ENCODE measurements around the gene LRMDA. TPM values are rescaled to one million over a fixed set of nuclear protein-coding genes. Genes with fewer than 3 reads are reported as not detected.

LRMDA gene
- total RNA-seq, 1 experiment from 2014 or later: 4.8 TPM

- TF ChIP-seq REST (IDR thresholded peaks at IDR 0.05; ENCODE audit: low read depth) (no peak), ELF1 (IDR thresholded peaks at IDR 0.05; ENCODE audit: borderline replicate concordance, low read depth) (no peak), JUND (IDR thresholded peaks at IDR 0.05) (no peak), POLR2AphosphoS5 (IDR thresholded peaks at IDR 0.05; ENCODE audit: low read depth, low read length) (no peak), EZH2phosphoT487 (IDR thresholded peaks at IDR 0.05; ENCODE audit: borderline replicate concordance) (no peak), SP1 (IDR thresholded peaks at IDR 0.05; ENCODE audit: low read depth) (no peak)
Measured at GRCh38 chr10:75851580-75852345, 420.3 kb downstream of the LRMDA start (continued).

DNA sequence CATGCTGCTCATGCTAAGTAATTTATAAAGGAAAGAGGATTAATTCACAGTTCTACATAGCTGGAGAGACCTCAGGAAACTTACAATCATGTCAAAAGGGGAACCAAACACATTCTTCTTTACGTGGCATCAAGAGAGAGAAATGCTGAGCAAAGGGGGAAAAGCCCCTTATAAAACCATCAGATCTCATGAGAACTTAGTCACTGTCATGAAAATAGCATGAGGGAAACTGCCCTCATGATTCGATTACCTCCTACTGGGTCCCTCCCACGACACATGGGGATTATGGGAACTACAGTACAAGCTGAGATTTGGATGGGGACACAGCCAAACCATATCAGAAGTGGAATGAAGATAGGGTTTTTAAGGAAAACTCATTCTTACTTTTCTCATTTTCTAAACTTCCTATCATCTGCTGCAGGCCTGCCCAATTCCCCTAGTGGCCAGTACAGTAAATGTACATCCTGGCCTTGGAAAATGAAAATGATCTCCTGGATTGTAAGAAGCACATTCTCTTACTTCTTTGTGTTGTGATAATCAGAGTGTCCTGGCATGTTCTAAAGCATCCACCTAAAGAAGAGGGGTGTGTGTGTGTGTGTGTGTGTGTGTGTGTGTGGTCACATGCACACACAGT, 421.5 kb downstream of the LRMDA start:
- Histone ChIP-seq H3K9ac (ENCODE audit: low read length) (no peak overlapping the region), H3K4me1 (ENCODE audit: control insufficient read depth in 1 of 2, insufficient read depth in 2 of 2, low read length in 2 of 2) (no peaks in the 10 kb centered on the region), H3K27ac (ENCODE audit: low read depth, low read length) (no peak overlapping the region), H3K27me3 (ENCODE audit: insufficient read depth, low read length) (no peaks in the 10 kb centered on the region), H2AFZ (ENCODE audit: low read depth, low read length, poor library complexity, severe bottlenecking) (no peak overlapping the region), H3K9me2 (ENCODE audit: insufficient read depth) (no peaks in the 10 kb centered on the region), H3K79me2 (ENCODE audit: insufficient read depth, low read length) (no peaks in the 10 kb centered on the region), H3K4me3 (replicated peaks in 1 of 2; ENCODE audit: low read depth in 1 of 2, low read length in 2 of 2) (no peak overlapping the region), H3K9me3 (ENCODE audit: control insufficient read depth in 1 of 2, insufficient read depth in 1 of 2, low read depth in 1 of 2, low read length in 2 of 2) (no peaks in the 10 kb centered on the region), H4K20me1 (ENCODE audit: insufficient read depth) (no peaks in the 10 kb centered on the region), H3K4me2 (ENCODE audit: low read length) (no peak overlapping the region), H3K36me3 (ENCODE audit: control insufficient read depth in 1 of 2, insufficient read depth in 2 of 2, low read length in 2 of 2) (no peaks in the 10 kb centered on the region)
- ChIA-PET RAD21 (ENCODE audit: low non-redundant PET in 1 of 2, low total read pairs in 2 of 2, uncharacterized antibody in 2 of 2, unreplicated experiment in 2 of 2) (no interaction called here), POLR2A (no interaction called here), CTCF (no interaction called here)
- TF ChIP-seq, protein P1, sequence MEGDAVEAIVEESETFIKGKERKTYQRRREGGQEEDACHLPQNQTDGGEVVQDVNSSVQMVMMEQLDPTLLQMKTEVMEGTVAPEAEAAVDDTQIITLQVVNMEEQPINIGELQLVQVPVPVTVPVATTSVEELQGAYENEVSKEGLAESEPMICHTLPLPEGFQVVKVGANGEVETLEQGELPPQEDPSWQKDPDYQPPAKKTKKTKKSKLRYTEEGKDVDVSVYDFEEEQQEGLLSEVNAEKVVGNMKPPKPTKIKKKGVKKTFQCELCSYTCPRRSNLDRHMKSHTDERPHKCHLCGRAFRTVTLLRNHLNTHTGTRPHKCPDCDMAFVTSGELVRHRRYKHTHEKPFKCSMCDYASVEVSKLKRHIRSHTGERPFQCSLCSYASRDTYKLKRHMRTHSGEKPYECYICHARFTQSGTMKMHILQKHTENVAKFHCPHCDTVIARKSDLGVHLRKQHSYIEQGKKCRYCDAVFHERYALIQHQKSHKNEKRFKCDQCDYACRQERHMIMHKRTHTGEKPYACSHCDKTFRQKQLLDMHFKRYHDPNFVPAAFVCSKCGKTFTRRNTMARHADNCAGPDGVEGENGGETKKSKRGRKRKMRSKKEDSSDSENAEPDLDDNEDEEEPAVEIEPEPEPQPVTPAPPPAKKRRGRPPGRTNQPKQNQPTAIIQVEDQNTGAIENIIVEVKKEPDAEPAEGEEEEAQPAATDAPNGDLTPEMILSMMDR (IDR thresholded peaks at IDR 0.05 in 2 of 3, conservative IDR thresholded peaks at IDR 0.05 in 1 of 3; ENCODE audit: borderline replicate concordance in 1 of 3, insufficient read depth in 1 of 3, low read depth in 2 of 3, low read length in 2 of 3): peak in 2 of 3 experiments; percentile 60 to 66; a peak in 4 of 6 replicates
- TF ChIP-seq FOSL1 (IDR thresholded peaks at IDR 0.05; ENCODE audit: low read depth) (no peak), TCF7L2 (IDR thresholded peaks at IDR 0.05; ENCODE audit: borderline replicate concordance, extremely low read depth, insufficient read depth, insufficient read length) (no peak)
- DNase-seq (ENCODE audit: low read depth, low spot score): no peak
- ATAC-seq: peak; percentile 79
- intact Hi-C loops (cut with micrococcal nuclease): no loop called here
- BruUV-seq (replicated peaks): no TSS peak

All from HCT116 (cell line).